OCI-LY3 (cell line): ENCODE measurements around the gene THAP12.

ENCODE experiments used
- EZH2phosphoT487 ChIP-seq: fragments of 200-600 bp; shearing (Covaris generic); IDR thresholded peaks from 2 replicates; pipeline ENCODE4 v1.6.1; 2018; ENCODE audit warnings: antibody characterized with exemption, mixed run types, low read depth
- TF ChIP-seq, protein P1 (sequence below): fragments of 200-600, 300-600 bp; sonication (generic); IDR thresholded peaks from 2 replicates; pipeline ENCODE4 v1.5.1; 2014; ENCODE audit warnings: antibody characterized with exemption, low read length, low read depth

DNA sequence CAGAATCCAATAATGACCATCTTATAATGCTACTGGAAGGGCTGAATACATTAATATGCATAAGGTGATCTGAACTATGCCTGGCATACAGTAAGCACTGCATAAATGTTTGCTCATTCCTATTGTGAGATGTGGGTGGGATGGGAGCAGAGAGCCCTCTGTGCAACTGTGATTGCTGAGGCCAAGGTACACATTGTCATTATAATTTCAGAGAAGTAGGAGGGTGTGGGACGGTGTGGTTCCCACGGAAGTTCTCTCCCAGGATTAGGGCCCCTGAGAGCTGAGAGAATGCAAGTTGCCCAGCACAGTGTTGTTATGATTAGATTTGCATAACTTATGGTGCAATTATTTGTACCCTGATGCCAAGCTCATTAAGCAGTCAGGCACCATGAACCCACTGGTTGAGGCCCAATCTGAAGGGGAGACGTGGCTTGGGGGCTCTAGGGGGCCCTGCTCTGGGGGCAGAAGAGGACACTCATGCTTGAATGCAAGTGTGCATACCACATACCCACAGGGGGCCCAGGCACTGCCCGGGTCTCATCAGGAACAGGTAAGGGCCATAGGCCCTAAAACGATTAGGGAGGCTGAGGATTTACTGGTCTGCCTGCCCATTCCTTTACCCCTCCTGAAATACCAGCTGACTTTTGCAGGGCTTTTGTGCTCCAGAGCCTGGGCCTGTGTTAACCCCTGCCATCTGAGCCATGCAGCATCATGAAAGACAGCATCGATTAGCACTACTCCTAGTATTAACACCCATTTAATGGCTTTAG, 72.8 kb downstream of the THAP12 start:
- TF ChIP-seq, protein P1, sequence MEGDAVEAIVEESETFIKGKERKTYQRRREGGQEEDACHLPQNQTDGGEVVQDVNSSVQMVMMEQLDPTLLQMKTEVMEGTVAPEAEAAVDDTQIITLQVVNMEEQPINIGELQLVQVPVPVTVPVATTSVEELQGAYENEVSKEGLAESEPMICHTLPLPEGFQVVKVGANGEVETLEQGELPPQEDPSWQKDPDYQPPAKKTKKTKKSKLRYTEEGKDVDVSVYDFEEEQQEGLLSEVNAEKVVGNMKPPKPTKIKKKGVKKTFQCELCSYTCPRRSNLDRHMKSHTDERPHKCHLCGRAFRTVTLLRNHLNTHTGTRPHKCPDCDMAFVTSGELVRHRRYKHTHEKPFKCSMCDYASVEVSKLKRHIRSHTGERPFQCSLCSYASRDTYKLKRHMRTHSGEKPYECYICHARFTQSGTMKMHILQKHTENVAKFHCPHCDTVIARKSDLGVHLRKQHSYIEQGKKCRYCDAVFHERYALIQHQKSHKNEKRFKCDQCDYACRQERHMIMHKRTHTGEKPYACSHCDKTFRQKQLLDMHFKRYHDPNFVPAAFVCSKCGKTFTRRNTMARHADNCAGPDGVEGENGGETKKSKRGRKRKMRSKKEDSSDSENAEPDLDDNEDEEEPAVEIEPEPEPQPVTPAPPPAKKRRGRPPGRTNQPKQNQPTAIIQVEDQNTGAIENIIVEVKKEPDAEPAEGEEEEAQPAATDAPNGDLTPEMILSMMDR = no peak
- TF ChIP-seq EZH2phosphoT487 = no peak
